Motor neuron (in vitro differentiated cells): Measurements from ENCODE around the gene MAP7. TPM values are rescaled to one million over a fixed set of nuclear protein-coding genes. Genes with fewer than 3 reads are reported as not detected.
A peak's percentile ranks its signal among the peaks of the same experiment; 100 is the strongest.

ENCODE experiments used
- ATAC-seq, 8 experiments: fragments of 200-7000 bp; cut with Tn5 transposase; replicated peaks in 6 of 8; 2 replicates each; pipeline ENCODE4 v1.8.0; 2021; ENCODE audit warnings: mild to moderate bottlenecking in 8 of 8, moderate library complexity in 8 of 8
- H3K27ac ChIP-seq, 2 donors: fragments of 250-450 bp; sonication (Bioruptor Pico); 2 replicates each; pipeline ENCODE4 v1.9.0; 2021; ENCODE audit warnings: antibody characterized with exemption in 2 of 2, mild to moderate bottlenecking in 2 of 2, moderate library complexity in 1 of 2
- H3K4me1 ChIP-seq, 2 donors: fragments of 250-450 bp; sonication (Bioruptor Pico); replicated peaks in 1 of 2; 2 replicates each; pipeline ENCODE4 v1.6.1; 2021; ENCODE audit warnings: antibody characterized with exemption in 2 of 2, mild to moderate bottlenecking in 2 of 2, moderate library complexity in 1 of 2
- H3K4me3 ChIP-seq, 5 donors: fragments of 250-450 bp; sonication (Bioruptor Pico); 2 replicates each; pipeline ENCODE4 v1.9.0; 2021; ENCODE audit warnings: antibody characterized with exemption in 5 of 5, mild to moderate bottlenecking in 5 of 5, moderate library complexity in 4 of 5
- WGBS, 10 experiments: fragments of 450-650 bp; shearing (Covaris generic); methylation state at CpG; one replicate each; pipeline ENCODE4 v1.0.0; 2022; 5-methylcytosine and 5-hydroxymethylcytosine counted together
- in situ Hi-C, 9 experiments: fragments of 400-800 bp; cut with MboI; loops; one replicate each; pipeline ENCODE4 v1.15.0; 2021; ENCODE audit warnings: low sequenced_read_pairs in 9 of 9, low pct_unique_long_range_greater_than_20kb in 2 of 9; ENCODE audit not compliant: unreplicated experiment in 9 of 9
- total RNA-seq, 8 experiments: library from RNA; unstranded; fragments of 300-600 nt; gene quantifications; 2 replicates each; pipeline versions ENCODE4 v1.2.3 to v1.2.4, GENCODE V29; 2022

MAP7 gene
- total RNA-seq, 8 experiments from 2014 or later, result 2.9 to 34.2 (median 12.3) TPM

DNA sequence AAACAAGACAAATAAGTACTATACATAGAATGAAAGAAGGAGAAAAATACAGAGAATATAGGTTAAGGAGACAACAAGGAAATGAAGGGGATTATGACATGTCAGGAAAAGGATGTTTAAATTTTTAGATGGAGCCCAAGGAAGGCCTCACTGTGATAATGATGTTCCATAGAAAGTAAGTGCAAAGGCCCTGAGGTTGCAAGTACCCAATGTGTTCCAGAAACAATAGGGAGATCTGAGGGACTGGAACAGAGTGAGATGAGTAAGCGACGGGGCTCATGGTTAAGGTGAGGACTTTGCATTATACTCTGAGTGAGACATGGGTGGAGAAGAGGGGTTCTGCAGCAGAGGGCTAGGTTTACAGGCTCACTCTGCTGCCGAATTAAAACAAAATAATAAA, 137.8 kb downstream of the MAP7 start:
- ATAC-seq, result no peak
- WGBS, 10 experiments, result 84 to 100% (median 98%) methylated on average over 2 to 3 of the region's 3 CpGs; no CpG with 5 or more reads in 2 of the 10 experiments
- Histone ChIP-seq H3K27ac (no peak overlapping the region), H3K4me3 (no peak overlapping the region), H3K4me1 (peaks cover 0 to 3% of the 10 kb centered on the region in 2 donors)
- in situ Hi-C loops, result no loop called here

DNA sequence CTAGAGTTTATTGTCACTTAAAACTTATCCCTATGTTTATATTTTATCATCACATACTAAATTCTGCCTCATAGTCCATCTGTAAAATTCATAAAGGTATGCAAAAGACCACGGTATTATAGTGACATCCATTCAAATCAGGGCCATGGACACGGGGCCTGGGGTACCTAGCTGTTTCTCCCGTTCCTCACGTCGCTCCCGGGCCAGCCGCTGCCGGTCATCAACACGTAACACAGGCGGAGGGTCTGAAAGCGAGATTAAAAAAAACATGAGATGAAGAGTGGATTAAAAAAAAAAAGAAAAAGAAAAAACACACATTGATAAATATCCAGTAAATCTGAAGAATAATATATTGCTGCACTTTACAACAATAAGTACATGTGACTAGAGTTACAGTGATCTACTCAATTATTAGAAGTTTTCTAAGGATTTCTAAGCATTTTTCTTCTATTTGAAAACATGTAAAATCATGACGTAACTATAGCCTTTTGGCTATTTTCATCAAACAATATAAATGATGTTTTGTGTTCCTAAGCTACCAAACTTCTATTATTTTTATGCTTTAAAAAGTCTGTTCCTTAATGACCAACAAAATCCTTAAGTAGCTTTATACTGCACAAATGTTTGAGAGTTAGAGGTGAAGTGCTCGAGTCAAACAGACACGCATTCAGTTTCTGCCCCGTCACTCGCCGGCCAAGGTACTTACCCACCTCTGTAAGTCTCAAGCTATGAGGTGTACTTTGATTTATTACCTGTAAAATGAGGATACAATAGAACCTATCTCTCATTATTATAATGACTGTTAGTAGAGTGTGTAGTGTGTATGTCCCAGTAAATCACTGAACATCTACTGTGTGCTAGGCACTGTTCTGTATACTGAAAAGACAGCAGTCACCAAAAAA, 138.5 kb downstream of the MAP7 start:
- Histone ChIP-seq H3K4me3 (no peak overlapping the region), H3K27ac (no peak overlapping the region), H3K4me1 (peaks cover 0 to 3% of the 10 kb centered on the region in 2 donors)
- WGBS, 10 experiments, result 88 to 97% (median 92%) methylated on average over 6 to 17 of the region's 17 CpGs; no CpG with 5 or more reads in 1 of the 10 experiments
- in situ Hi-C loops, result no loop called here
- ATAC-seq, result no peak

DNA sequence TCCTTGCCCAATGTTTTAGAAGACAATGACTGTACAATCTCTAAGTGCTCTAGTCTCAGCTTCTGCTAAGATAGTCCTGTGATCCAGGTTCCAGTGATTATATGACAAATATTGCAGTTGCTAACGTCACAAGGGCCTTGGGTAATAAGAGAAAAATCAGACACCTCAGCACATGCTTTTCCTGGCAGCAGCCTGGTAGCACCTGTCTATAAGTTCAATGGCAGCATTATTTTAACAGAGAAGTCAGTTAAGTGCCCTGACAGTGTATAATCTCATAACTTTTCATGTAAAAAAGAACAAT, 139.2 kb downstream of the MAP7 start:
- ATAC-seq, result no peak
- 40 to 100% (median 68%) methylated on average over 1 of the region's 1 CpG; no CpG with 5 or more reads in 2 of the 10 experiments for WGBS, 10 experiments
- in situ Hi-C loops, result no loop called here

DNA sequence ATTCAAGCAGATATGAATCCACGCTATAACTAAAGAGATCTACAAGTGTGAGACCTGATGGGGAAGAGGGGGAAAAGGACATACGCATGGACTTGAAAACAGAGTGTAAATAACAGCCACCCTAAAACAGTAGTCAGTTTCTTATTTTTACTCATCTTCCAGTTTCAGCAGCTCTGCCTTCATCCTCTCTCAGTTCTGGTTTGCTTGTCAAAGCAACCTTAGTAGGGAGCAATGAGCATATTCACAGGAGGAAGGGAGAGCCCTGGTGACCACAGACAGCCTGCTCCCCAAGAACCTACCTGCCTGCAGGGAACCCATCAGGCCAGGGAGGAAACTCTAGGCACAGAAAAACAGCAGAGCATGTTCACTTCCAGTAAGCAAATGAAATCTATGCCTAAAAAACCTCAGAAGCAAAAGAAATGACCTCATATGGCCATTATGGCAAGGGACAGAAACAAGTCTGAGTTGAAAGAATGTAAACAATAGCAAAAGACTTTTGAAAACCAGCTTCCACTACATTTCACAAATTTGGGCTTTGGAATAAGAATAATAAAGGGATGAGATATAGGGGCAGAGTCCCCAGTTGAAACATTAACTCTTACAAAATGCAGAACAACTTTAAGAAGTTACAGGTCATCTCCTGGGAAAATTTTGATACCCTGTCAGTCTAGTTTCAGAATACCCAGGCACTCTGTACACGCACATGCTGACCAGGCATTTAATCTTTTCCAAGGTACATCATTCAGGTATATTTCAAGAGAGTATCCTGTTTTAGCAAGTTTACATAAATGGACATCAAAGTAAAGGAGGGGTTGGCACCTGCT, 139.8 kb downstream of the MAP7 start:
- peak in 1 of 8 experiments; percentile 43 for ATAC-seq
- H3K4me1 ChIP-seq, result peaks cover 0 to 3% of the 10 kb centered on the region in 2 donors
- WGBS, 10 experiments, result 63 to 100% (median 95%) methylated on average over 1 to 3 of the region's 3 CpGs; no CpG with 5 or more reads in 2 of the 10 experiments
- no peak overlapping the region for H3K27ac ChIP-seq
- in situ Hi-C loops, result no loop called here
- no peak overlapping the region for H3K4me3 ChIP-seq

More for the DNA sequence above, 139.2 kb downstream of the MAP7 start:
- peaks cover 0 to 3% of the 10 kb centered on the region in 2 donors for H3K4me1 ChIP-seq
- H3K27ac ChIP-seq, result no peak overlapping the region
- H3K4me3 ChIP-seq, result no peak overlapping the region

DNA sequence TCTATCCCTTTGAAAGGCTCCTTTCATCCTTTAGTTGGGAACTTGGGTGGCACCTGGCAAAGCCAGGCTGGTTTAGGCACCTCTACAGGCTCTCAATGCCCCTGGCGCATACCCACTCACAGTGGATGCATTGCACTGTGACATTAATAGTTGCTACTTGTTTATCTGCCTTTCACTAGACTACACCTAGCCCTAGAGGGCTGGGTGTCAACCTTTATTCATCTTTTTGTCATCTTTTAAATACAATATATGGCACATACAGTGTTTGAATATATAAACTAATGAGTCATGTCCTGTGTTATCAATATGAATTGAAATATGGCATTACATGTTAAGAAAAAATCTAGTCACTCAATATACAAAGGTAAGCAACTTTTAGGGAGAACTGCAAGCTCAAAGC, 140.6 kb downstream of the MAP7 start:
- in situ Hi-C loops, result no loop called here
- WGBS, 10 experiments, result 100% methylated on average over 1 of the region's 1 CpG; no CpG with 5 or more reads in 5 of the 10 experiments
- peak in 3 of 8 experiments; percentile 59 to 78 (median 69) for ATAC-seq

DNA sequence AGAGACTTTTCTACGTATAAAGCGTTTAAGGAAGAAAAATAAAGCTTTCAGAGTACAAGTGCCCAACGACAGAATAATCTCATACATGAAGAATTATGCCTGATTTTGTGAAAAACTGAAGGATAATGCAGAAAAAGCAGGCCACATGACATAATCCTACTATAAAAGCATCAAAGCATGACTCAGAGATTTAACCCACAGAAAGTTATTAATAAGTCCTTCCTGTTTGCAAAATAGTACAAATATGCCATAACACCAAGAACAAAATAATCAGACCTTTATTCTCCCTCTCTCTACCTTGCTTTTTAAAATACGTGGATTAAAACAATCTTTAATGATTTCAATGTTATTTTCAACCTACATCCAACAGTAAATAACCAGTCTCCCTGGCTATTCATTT, 142.0 kb downstream of the MAP7 start:
- in situ Hi-C loops, result no loop called here
- ATAC-seq, result no peak
- H3K27ac ChIP-seq, result no peak overlapping the region
- WGBS, 10 experiments, result 7 to 100% (median 70%) methylated on average over 1 to 4 of the region's 4 CpGs
- peaks cover 2 to 12% of the 10 kb centered on the region in 2 donors for H3K4me1 ChIP-seq
- no peak overlapping the region for H3K4me3 ChIP-seq

More for the DNA sequence above, 140.6 kb downstream of the MAP7 start:
- Histone ChIP-seq H3K27ac (no peak overlapping the region), H3K4me1 (peaks cover 0 to 3% of the 10 kb centered on the region in 2 donors), H3K4me3 (no peak overlapping the region)

DNA sequence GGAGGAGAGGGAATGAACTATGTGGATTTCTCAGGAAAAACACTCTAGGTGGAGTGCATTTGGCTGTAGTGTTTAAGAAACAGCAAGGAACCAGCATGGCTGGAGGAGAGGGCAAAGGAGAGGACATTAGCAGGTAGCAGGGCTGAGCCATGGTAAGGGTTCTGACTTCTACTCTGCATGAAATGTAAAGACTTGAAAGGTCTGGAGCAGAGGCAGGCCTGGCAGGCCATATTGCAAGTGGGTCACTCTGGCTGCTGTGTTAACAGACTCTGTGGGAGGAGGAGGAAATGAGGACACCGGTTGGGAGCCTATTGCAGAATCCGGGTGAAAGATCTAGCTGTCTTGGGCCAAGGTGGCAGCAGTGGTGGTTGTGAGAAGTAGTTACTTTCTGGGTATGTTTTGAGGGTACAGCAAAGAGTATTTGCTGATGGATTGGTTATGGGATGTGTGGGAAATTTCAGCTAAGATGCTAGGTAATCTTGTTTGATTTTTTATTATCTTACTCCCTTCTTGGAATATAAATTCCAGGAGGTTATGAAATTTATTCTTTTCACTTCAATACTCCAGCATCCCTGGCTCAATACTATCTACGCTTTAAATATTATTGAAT, 144.7 kb downstream of the MAP7 start:
- H3K27ac ChIP-seq, result no peak overlapping the region
- no peak overlapping the region for H3K4me3 ChIP-seq
- no peak for ATAC-seq

DNA sequence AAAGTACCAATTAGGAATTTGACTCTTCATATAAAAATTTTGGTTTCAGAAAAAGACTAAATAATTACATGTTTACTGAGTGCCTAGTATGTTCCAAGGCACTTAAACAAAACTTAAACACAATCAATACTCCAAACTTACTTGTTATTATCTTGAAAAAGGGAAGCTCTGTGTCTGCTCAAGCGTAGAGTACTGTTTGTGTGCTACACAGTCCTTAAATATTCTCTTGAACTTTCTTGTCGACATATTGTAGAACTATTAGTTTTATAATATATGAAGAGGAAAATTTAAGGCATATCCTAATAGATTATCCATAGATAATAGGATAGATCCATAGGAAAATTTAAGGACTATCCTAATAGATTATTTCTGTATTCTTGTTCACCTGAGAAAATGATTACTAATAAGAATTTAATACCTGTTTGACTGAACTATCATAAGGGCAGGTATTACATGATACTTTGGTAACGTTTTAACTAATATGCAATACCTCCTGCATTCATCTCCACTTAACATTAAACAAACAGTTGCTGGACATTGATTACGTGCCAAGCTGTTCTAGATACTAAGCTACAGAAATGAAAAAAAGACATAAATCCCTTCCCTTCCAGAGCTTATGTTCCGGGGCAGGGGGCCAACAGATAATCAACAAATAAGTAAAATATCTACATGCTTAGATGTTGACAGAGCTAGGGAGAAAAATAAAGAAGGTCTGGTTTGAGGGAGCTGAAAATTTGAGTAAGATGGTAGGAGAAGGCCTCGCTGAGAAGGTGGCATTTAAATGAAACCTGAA, 145.4 kb downstream of the MAP7 start:
- Histone ChIP-seq H3K4me1 (peaks cover 7 to 16% of the 10 kb centered on the region in 2 donors), H3K4me3 (no peak overlapping the region), H3K27ac (no peak overlapping the region)
- no peak for ATAC-seq
- 74 to 100% (median 85%) methylated on average over 2 to 6 of the region's 6 CpGs for WGBS, 10 experiments
- in situ Hi-C loops, result no loop called here

More for the DNA sequence above, 144.7 kb downstream of the MAP7 start:
- 80 to 100% (median 83%) methylated on average over 1 to 3 of the region's 3 CpGs; no CpG with 5 or more reads in 2 of the 10 experiments for WGBS, 10 experiments
- in situ Hi-C loops, result no loop called here
- H3K4me1 ChIP-seq, result peaks cover 7 to 18% of the 10 kb centered on the region in 2 donors

DNA sequence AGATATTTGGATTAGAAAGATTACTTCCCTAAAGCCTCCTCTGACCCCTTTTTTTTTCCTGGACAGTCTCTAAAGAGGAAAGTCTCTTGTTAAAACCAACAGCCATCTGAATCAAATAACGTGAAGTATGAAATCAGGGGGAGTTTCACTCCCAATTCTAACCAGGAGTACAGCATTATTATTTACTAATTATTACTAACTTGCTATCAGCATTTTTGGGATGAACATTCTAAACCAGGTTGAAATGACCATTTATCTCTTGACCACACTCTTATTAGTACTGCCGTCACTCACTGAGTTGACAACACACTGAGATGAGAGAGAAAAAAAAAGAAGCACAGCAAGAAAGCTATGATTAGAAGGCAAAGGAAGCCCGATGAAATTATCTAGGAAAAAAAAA, 146.2 kb downstream of the MAP7 start:
- ATAC-seq, result no peak
- no peak overlapping the region for H3K27ac ChIP-seq
- peaks cover 7 to 16% of the 10 kb centered on the region in 2 donors for H3K4me1 ChIP-seq
- H3K4me3 ChIP-seq, result no peak overlapping the region
- WGBS, 10 experiments, result 65 to 100% (median 91%) methylated on average over 2 to 3 of the region's 3 CpGs
- in situ Hi-C loops, result no loop called here

DNA sequence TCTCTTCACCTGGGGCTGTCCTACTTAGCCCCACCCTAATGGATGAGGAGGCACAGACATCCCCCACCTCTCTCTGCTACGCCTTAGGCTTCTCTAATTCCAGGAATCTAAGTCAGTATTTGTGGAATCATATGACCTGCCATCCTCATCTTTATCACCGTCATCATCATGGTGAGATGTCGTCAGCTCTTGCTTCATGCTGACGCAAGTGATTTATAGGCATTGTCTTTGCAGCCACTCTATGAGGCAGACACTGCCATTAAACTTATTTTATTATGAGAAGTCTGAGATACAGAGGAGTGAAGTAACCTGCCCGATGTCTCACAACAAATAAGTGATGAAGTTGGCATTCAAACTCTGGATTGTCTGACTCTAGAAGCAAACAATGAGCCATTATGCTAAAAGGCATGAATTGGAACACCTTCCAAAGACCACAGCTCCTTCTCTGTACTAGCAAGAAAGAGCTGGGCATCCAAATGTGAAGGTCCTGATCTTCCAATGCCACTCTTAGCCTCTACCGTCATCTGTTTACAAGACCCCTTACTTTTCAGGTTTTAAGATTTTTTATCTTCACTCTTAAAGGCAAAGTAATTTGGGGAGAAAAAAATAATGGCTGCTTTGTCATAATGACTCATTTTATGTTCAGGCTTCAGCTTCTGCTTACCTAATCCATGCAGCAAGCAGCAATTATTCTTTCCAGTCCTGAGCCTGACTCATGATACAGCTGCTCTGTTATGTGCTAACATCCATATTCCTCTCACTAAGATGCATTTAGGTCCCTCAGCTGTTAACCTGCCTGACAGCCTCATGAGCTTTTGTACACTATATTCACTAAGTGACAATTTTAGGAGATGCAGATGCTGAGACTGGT, 146.9 kb downstream of the MAP7 start:
- in situ Hi-C loops, result no loop called here
- Histone ChIP-seq H3K4me3 (no peak overlapping the region), H3K4me1 (peaks cover 7 to 16% of the 10 kb centered on the region in 2 donors), H3K27ac (peak overlapping the region; percentile 50 to 84)
- ATAC-seq, result peak; percentile 90 to 98 (median 94)
- 0 to 86% (median 56%) methylated on average over 1 to 5 of the region's 6 CpGs; no CpG with 5 or more reads in 1 of the 10 experiments for WGBS, 10 experiments

DNA sequence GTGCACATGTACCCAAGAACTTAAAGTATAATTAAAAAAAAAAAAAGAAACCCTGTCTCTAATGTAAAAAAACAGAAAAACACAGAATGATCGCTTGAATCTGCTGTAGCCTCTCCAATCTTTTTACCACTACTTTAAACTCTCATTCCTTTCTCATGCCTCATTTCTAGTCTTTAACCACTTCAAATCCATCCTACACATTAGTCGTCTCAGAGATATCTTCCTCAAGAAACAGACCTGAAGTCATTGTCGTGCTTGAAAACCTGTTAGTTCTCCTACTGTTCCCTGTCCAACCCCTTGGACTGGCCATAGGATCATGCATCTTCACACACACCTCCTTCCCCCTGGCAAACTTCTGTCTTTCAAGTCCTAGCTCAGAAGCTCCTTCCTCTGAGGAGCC, 148.5 kb downstream of the MAP7 start:
- WGBS, 10 experiments, result 10 to 100% (median 94%) methylated on average over 1 to 3 of the region's 3 CpGs; no CpG with 5 or more reads in 1 of the 10 experiments
- in situ Hi-C loops, result no loop called here
- ATAC-seq, result no peak

More for the DNA sequence above, 148.5 kb downstream of the MAP7 start:
- H3K27ac ChIP-seq, result no peak overlapping the region
- peaks cover 7 to 16% of the 10 kb centered on the region in 2 donors for H3K4me1 ChIP-seq
- no peak overlapping the region for H3K4me3 ChIP-seq
